GM19025 (cell line): ENCODE results near the gene CELSR3.

Experiments used
- ATAC-seq: cut with Tn5 transposase; IDR thresholded peaks from one replicate; pipeline ENCODE4 v1.9.1; 2021; ENCODE audit warnings: mild to moderate bottlenecking, low read depth, moderate library complexity; ENCODE audit not compliant: unreplicated experiment

The CELSR3 gene, protein sequence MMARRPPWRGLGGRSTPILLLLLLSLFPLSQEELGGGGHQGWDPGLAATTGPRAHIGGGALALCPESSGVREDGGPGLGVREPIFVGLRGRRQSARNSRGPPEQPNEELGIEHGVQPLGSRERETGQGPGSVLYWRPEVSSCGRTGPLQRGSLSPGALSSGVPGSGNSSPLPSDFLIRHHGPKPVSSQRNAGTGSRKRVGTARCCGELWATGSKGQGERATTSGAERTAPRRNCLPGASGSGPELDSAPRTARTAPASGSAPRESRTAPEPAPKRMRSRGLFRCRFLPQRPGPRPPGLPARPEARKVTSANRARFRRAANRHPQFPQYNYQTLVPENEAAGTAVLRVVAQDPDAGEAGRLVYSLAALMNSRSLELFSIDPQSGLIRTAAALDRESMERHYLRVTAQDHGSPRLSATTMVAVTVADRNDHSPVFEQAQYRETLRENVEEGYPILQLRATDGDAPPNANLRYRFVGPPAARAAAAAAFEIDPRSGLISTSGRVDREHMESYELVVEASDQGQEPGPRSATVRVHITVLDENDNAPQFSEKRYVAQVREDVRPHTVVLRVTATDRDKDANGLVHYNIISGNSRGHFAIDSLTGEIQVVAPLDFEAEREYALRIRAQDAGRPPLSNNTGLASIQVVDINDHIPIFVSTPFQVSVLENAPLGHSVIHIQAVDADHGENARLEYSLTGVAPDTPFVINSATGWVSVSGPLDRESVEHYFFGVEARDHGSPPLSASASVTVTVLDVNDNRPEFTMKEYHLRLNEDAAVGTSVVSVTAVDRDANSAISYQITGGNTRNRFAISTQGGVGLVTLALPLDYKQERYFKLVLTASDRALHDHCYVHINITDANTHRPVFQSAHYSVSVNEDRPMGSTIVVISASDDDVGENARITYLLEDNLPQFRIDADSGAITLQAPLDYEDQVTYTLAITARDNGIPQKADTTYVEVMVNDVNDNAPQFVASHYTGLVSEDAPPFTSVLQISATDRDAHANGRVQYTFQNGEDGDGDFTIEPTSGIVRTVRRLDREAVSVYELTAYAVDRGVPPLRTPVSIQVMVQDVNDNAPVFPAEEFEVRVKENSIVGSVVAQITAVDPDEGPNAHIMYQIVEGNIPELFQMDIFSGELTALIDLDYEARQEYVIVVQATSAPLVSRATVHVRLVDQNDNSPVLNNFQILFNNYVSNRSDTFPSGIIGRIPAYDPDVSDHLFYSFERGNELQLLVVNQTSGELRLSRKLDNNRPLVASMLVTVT (N-terminal part only)

DNA sequence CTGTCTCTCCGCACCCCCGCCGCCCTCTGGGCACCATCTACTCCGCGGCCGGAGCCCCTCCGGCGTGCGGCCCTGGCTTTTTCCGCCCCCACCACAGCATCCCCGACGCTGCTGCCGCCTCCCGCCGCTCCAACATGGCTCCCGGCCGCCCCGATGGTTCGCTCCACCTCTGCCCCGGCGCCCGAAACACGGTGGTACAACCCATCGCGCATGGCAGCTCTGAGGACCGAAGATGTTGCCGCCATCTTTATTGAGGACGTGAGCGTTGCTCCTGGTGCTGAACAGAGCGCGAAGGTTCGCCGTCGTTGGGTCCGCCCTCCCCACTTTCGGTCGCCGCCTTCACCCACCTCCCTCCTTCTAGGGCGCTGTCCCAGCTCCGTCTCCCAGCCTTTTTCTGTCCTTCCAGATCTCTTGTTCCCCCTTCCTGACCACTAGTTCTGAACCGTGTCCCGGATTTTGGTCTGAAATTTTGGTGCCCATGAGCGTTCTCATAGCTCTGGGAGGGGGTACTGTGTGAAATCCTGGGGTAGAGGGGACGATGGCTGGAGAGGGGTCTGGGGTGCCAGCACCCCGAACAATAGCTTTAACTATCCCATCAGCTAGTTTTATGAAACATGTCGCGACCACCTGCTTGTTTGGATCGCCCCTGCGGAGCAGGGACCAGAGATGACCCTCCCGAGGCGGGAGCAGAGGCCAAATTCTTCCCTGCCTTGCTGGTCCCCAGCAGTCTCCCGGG is at the start of gene CELSR3:
TSS of gene CELSR3 (minus strand) at position 134 of the 736 bp plus-strand sequence. CDS start 252 bp downstream, outside the sequence.
- ATAC-seq: no peak

DNA sequence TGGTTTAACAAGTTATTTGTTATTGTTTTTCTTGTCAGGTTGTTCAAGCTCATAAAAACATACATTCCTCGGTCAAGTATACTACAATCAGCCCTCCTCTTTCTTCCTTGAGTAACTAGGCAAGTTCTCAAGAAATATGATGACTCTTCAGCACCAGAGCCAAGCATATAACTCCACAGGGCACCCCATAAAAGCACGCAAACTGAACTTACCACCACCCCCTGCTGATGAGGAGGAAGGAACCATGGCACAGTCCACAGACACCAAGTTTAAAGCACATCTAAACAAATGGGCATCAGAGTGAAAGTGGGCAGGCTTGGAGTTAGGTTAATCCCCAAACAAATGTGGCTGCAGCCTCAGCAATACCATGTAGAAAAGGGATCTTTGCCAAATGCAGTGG is 49.0 kb upstream of the CELSR3 start:
- ATAC-seq: no peak

DNA sequence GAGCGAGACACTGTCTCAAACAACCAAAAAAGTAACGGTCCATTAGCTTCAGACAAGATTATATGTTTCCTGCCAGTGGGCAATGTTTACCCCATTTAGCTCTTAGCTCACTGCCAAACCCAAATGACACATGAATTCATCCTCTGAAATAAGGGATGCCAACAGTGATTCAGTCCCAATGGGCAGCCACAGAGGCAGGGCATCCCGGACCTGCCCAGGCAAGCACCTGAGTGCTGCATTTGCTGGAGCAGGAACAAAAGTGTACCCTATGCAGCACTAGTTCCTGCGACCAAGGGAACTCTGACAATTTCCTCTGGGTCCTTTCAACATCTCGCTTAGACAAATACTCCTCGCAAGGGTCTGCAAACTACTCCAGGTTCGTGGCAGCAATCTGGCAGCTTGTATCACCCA is 46.4 kb upstream of the CELSR3 start:
- no peak for ATAC-seq

DNA sequence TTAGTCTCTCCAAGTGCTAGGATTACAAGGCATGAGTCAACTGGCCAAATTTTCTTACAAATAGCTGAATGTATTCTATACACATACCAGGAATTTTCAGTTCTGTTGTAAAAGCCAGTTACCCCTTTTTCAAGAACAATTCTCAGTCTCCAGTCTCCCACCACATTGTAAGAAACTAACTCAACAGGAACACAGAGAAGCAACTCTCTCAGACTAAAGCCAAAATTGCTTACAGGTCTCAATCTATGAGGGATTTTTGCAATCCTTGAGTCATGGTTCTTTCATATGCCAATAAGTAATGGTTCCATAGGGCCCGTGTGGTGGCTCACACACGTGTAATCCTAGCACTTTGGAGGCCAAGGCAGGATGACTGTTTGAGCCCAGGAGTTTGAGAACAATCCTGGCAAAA is 45.8 kb upstream of the CELSR3 start:
- ATAC-seq: no peak

DNA sequence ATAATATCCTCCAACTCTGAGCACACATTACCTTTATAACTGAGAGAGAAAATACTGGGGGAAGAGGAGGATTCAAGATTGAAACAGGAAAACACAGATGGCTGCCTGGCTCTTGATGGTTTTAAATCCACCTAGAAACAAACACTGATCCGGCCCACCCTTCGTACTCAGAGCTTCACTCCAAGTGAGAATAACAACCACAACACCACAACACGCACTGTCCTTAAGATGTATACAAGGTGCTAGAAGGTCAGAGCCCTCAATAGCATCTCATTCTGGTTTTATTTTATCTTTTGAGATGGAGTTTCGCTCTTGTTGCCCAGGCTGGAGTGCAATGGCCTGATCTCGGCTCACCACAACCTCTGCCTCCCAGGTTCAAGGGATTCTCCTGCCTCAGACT is 44.5 kb upstream of the CELSR3 start:
- no peak for ATAC-seq

DNA sequence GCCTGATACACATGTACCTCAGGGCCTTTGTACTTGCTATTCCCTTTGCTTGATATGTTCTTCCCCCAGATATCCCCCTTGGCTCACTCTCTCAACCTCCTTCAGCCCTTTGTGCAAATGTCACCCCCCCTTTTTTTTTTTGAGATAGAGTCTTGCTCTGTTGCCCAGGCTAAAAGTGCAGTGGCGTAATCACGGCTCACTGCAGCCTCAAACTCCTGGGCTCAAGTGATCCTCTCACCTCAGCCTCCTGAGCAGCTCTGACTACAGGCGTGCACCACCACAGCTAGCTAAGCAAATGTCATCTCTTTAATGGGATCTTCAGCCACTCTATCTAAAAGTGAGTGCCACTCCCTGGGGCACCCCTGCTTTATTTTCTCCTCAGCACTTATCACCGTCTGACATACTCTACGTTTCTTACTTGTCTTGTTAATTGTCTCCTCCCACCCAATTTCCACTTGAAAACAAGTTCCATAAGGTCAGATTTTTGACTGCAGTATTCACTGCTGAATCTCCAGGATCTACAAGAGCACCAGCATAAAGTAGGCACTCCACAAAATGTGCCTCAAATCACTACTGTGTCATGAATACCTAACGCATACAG is 39.7 kb upstream of the CELSR3 start:
- no peak for ATAC-seq

DNA sequence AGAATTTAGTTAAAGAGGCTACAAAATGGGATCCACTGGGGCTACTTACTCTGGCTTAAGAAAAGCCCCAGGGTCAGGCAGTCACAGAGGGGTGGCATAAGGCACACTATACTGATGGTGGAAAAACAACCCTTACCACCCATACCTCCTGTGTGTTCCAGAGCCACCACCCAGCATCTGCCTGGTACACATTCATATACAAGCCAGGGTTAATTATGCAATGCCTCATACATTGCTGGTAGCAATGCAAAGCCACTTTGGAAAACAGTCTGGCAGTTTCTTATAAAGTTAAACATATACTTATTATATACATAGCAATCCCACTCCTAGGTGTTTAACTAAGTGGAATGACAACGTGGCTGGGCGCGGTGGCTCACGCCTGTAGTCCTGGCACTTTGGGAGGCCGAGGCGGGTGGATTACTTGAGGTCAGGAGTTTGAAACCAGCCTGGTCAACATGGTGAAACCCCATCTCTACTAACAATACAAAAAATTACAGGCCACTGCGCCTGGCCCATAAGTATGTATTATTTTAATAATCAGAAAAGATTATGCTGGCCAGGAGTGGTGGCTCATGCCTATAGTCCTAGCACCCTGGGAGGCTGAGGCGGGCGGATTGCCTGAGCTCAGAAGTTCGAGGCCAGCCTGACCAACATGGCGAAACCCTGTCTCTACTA is 38.2 kb upstream of the CELSR3 start:
- no peak for ATAC-seq

DNA sequence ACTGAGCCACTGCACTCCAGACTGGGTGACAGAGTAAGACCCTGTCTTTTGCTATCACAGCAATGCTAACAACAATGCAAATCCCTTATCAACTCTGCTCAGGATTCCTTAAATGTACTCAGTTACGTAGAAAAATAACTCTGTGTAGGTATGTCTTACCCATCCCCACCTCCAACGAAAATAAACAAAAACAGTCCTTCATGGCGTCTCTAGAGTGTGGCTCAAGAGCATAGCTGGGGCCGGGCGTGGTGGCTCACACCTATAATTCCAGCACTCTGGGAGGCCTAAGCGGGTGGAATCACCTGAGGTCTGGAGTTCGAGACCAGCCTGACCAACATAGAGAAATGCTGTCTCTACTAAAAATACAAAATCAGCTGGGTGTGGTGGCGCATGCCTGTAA is 36.2 kb upstream of the CELSR3 start:
- no peak for ATAC-seq

DNA sequence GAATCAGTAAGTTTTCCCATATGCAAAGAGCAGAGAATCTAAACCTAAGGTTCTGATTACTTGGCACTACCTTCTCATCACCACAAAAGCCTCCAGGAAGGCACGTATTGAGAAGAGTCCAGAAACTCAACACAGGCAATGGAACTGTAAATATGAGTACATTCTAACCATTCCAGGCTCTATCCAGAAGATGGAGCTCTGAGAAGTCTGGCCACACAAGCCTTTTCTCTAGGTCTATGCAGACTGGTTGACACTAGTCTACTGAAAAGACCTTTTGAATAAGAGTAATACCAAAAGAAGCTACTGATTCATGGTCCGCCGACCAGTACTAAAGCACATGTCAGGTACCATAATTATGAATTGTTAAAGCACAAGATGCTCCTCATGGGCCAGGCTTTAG is 35.3 kb upstream of the CELSR3 start:
- no peak for ATAC-seq

DNA sequence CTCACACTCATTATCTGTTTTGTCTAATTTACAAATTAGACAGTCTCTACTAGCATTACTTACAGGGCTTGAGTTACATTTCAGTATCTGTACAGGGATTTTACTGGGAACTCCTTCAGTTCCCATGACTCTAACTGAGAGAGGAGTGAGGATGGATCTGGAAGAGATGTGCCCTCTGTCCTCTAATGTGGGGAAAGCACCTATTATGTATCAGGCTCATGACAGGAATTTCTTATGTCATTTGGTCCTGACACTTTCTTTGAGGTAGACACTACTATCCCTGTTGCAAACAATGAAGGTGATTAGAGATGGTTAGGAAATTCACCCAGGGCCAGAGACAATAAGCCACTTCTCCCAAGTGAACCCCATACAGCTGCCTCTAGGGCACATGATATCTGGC is 33.9 kb upstream of the CELSR3 start:
- ATAC-seq: no peak

DNA sequence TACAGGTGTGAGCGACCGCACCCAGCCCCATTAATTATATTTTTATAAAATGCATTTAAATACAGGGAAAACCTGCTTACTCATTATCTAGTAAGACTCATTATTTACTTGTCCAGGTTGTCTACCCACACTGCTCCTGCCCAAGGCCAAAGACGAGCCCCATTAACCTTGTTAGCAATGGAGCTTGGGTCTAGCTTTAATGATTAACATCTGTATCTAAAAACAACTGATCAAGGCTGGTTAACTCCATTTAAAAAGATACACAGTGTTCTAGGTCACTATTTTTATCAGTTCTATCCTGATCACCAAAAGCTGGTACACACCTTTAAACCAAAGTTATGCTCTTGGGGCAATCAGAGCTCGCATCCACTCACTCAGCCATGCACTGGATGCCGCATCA is 33.5 kb upstream of the CELSR3 start:
- no peak for ATAC-seq

DNA sequence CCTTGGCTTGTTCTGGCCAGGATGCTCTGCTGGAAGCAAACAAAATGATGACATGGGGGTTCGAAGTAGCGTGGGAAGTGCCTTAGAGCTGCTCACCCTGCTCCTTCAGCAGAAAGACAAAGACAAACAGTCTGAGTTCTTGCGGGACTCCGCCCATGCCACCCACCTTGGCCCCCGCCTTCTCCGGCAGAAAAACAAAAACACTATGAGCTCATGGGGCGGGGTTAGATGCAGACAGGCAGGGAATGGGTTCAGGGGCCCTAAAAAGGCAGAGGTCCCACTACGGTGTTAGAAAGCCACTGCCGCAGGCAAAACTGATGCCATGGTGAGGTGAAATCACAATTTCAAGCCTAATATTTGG is 32.7 kb upstream of the CELSR3 start:
- ATAC-seq: no peak

DNA sequence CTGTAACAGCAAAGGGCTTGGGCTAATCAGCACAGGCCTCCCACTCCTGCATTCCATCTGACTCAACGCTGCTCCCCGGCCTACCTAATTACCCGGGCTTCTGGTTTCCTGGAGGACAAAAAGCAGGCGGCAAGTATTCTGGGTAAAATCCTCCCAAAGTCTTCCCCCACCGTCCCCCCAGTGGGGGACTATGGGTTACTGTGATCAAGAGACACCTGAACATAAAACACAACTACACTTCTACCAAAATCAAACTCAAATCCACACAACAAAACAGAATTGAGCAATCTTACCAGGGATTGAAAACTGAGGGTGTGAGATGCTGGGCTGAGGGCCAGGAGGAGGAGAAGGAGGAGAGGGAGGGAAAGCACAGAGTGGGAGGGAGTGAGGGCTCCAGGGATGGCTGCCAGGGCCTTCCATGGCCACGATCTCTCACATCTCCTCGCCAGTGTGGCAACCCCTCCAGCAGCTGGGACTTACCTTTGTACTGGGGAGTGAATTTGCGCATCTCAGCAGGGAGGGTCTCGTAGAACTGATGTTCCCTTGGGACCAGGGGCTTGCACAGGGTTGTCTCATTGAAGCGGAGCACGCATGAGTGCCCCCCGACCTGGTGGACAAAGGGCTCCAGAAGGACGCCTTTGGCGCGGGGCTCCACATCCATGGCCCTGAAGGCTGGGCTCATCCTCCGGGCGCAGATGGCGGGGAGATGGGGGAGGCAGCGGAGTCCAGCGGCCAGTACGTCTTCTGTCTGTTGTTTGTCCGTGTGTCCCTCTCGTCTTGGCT is 32.1 kb upstream of the CELSR3 start:
- no peak for ATAC-seq

DNA sequence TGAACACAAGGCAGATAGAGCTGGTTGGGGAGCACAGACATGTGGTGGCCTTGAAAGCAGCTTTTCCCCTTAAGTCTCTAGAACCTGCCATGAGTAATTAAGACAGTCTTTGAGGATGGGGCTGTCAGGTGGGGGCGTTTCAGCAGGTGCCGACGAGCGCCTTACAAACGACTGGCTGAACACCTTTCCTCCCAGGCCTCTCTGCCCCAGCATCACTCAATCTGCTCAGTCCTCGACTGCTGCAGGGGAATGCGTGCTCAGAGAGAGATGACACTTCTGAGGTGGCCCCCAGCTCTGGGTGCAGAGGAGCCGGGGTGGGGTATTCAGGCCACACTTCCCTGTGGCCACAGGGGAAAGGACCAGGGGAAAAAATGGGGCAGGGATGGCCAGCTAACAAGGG is 31.1 kb upstream of the CELSR3 start:
- ATAC-seq: no peak

DNA sequence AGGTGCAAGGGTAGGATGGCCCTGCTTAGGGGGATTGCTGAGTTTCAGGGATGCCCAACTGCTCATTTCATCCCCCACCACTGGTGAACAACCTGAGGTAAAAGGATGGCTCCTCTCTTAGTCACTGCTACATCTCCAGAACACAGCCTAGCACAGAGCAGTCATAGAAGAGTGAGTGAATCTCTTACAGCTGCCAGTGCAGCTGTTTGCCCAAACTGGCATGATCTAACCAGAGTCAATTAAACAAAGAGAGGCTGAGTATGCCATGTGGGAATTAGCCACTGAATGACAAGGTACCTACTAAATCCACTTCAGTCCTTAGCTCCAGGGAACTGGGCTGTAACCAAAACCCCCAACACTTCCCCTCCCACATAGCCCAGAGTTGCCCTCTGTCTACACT is 29.9 kb upstream of the CELSR3 start:
- no peak for ATAC-seq

DNA sequence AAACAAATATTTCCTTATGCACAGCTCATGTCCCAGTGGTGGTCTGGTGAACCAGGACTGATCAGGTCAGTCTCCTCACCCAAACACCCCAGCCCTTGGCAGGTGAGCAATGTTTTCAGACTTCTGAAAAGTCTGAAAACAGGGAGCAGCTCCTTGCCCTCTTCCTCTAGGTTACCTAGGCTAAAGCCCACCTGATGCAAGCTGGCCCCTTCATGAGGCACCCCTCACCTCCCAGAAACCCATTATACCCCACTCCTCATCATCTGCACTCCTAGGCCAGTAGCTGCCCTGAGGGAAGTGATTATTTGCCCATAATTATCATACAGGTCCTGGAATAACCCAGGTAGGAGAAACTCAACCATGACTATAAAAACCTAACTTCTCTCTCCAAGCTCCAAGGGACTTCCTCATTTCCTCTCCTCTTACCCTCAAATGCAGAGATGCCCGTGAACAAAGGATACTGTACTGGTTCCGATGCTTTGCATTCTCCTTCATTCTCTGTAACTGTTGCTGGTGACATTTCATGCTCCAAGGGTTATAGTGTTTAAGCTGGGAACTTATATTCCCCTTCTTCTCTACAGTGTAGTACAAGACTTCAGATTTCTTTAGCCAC is 28.3 kb upstream of the CELSR3 start:
- no peak for ATAC-seq

DNA sequence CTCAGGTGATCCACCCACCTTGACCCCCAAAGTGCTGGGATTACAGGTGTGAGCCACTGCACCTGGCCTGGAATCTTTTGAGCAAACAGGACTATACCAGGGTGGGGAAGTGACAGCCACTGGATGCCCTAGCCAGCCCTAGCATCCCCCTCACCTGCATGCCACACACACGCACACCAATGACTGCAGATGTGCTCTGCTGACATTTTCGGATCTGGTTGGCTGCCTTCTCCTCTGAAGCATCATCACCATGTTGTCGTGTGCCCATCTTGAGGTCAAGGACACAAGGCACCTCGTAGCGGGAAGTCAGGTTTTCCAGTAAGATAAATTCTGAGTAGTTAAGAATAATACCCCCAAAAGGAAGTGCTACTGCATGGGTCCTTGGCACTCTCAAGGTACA is 26.7 kb upstream of the CELSR3 start:
- ATAC-seq: no peak

DNA sequence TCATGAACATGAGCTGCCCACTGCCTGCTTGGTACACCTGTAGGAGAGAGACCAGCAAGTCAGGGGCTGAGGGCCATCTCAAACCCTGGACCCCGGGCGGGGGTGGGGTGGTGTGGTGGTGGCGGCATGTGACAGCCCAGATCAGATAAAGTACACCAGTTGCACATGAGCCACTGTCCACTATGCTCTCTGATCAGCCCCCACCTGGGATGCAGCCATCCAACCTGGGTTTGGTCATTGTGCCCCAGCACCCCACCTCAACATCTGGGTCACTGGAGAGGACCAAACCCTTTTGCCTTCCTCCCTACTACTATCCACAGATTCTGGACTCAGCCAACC is 26.0 kb upstream of the CELSR3 start:
- ATAC-seq: no peak
